HEK293 (cell line): ENCODE results near the gene GC.

ENCODE experiments used
- CTCF ChIA-PET: fragments of 350-600 bp; formaldehyde crosslinking; extraction: SDS; loops from one replicate; lab custom pipeline; 2021; ENCODE audit warnings: antibody characterized with exemption; lab: Yijun Ruan, JAX
- POLR2A ChIA-PET: fragments of 300-600 bp; formaldehyde crosslinking; extraction: SDS; loops from one replicate; lab custom pipeline; 2020; ENCODE audit warnings: antibody characterized with exemption, inconsistent platforms; lab: Yijun Ruan, JAX
- H3K27ac ChIP-seq: fragments of 200-500 bp; sonication (Bioruptor generic); 2 replicates; pipeline ENCODE4 v1.5.1; 2014; ENCODE audit warnings: low read depth, low read length, control low read depth, inconsistent platforms; ENCODE audit errors: extremely low read depth
- H3K36me3 ChIP-seq, 2 experiments: fragments of 200-500 bp in 1 of 2; sonication (Bioruptor generic) in 1 of 2; 1 replicate in 1 of 2; 2 replicates in 1 of 2; pipeline ENCODE4 v1.5.1; 2014 to 2017; ENCODE audit warnings: inconsistent platforms in 2 of 2, low read length in 2 of 2; ENCODE audit not compliant: control insufficient read depth in 2 of 2, insufficient read depth in 1 of 2
- H3K4me1 ChIP-seq: fragments of 200-500 bp; sonication (Bioruptor generic); 2 replicates; pipeline ENCODE4 v1.5.1; 2014; ENCODE audit warnings: mild to moderate bottlenecking, low read length, inconsistent platforms; ENCODE audit not compliant: control insufficient read depth, insufficient read depth
- H3K4me3 ChIP-seq: 2 replicates; pipeline ENCODE4 v1.5.1; 2011; ENCODE audit warnings: low read depth, mild to moderate bottlenecking, control low read depth, low read length, moderate library complexity
- H3K9me3 ChIP-seq: fragments of 200-500 bp; sonication (Bioruptor generic); 2 replicates; pipeline ENCODE4 v1.5.1; 2014; ENCODE audit warnings: low read depth, low read length, inconsistent platforms; ENCODE audit not compliant: control insufficient read depth, insufficient read depth
- BCL11B ChIP-seq: fragments of 450-650 bp; formaldehyde crosslinking; IDR thresholded peaks from 2 replicates; pipeline ENCODE4 v1.5.1; 2016; ENCODE audit warnings: low read depth, missing biosample characterization, missing genetic modification characterization
- FEZF1 ChIP-seq: fragments of 450-650 bp; formaldehyde crosslinking; IDR thresholded peaks from 2 replicates; pipeline ENCODE4 v1.5.1; 2016; ENCODE audit warnings: missing biosample characterization, missing genetic modification characterization
- GLIS1 ChIP-seq: fragments of 450-650 bp; formaldehyde crosslinking; IDR thresholded peaks from 2 replicates; pipeline ENCODE4 v1.5.1; 2016; ENCODE audit warnings: missing biosample characterization, missing genetic modification characterization
- KLF8 ChIP-seq: fragments of 450-650 bp; formaldehyde crosslinking; IDR thresholded peaks from 2 replicates; pipeline ENCODE4 v1.5.1; 2016; ENCODE audit warnings: missing biosample characterization, missing genetic modification characterization
- MEIS1 ChIP-seq: sonication (generic); formaldehyde crosslinking; IDR thresholded peaks from 2 replicates; pipeline ENCODE4 v1.8.1; 2022; ENCODE audit warnings: missing genetic modification reagents, mild to moderate bottlenecking, borderline replicate concordance
- MZF1 ChIP-seq: fragments of 450-650 bp; formaldehyde crosslinking; IDR thresholded peaks from 2 replicates; pipeline ENCODE4 v1.5.1; 2017; ENCODE audit warnings: missing biosample characterization, missing genetic modification characterization, borderline replicate concordance
- SALL2 ChIP-seq: fragments of 450-650 bp; formaldehyde crosslinking; IDR thresholded peaks from 2 replicates; pipeline ENCODE4 v1.5.0; 2017; ENCODE audit warnings: missing biosample characterization, mild to moderate bottlenecking, missing genetic modification characterization, borderline replicate concordance
- SCRT2 ChIP-seq: fragments of 450-650 bp; formaldehyde crosslinking; IDR thresholded peaks from 2 replicates; pipeline ENCODE4 v1.5.1; 2016; ENCODE audit warnings: missing biosample characterization, missing genetic modification characterization
- SETDB1 ChIP-seq: IDR thresholded peaks from one replicate; pipeline ENCODE4 v1.6.1; 2017; ENCODE audit warnings: mild to moderate bottlenecking, low read length, moderate library complexity, mixed read lengths; ENCODE audit not compliant: insufficient read length
- ZFP41 ChIP-seq: fragments of 450-650 bp; formaldehyde crosslinking; IDR thresholded peaks from 2 replicates; pipeline ENCODE4 v1.5.1; 2016; ENCODE audit warnings: missing biosample characterization, missing genetic modification characterization, borderline replicate concordance
- ZFP69B ChIP-seq: fragments of 450-650 bp; formaldehyde crosslinking; IDR thresholded peaks from 2 replicates; pipeline ENCODE4 v1.5.1; 2016; ENCODE audit warnings: missing biosample characterization, missing genetic modification characterization
- ZNF112 ChIP-seq: fragments of 450-650 bp; formaldehyde crosslinking; IDR thresholded peaks from 2 replicates; pipeline ENCODE4 v1.5.0; 2017; ENCODE audit warnings: missing biosample characterization, missing genetic modification characterization
- ZNF138 ChIP-seq: fragments of 450-650 bp; formaldehyde crosslinking; IDR thresholded peaks from 2 replicates; pipeline ENCODE4 v1.5.1; 2016; ENCODE audit warnings: missing biosample characterization, missing genetic modification characterization, borderline replicate concordance
- ZNF16 ChIP-seq: fragments of 450-650 bp; formaldehyde crosslinking; IDR thresholded peaks from 2 replicates; pipeline ENCODE4 v1.5.1; 2016; ENCODE audit warnings: low read depth, missing biosample characterization, missing genetic modification characterization
- ZNF223 ChIP-seq: fragments of 450-650 bp; formaldehyde crosslinking; IDR thresholded peaks from 2 replicates; pipeline ENCODE4 v1.5.1; 2016; ENCODE audit warnings: missing biosample characterization, missing genetic modification characterization
- ZNF311 ChIP-seq: fragments of 450-650 bp; formaldehyde crosslinking; IDR thresholded peaks from 2 replicates; pipeline ENCODE4 v1.5.1; 2017; ENCODE audit warnings: missing biosample characterization, missing genetic modification characterization, borderline replicate concordance
- ZNF324 ChIP-seq: fragments of 450-650 bp; formaldehyde crosslinking; IDR thresholded peaks from 2 replicates; pipeline ENCODE4 v1.5.1; 2016; ENCODE audit warnings: missing biosample characterization, missing genetic modification characterization
- ZNF433 ChIP-seq: fragments of 450-650 bp; formaldehyde crosslinking; IDR thresholded peaks from 2 replicates; pipeline ENCODE4 v1.5.1; 2016; ENCODE audit warnings: missing biosample characterization, missing genetic modification characterization, low read depth
- ZNF473 ChIP-seq: fragments of 450-650 bp; formaldehyde crosslinking; IDR thresholded peaks from 2 replicates; pipeline ENCODE4 v1.5.1; 2017; ENCODE audit warnings: missing biosample characterization, missing genetic modification characterization
- ZNF510 ChIP-seq: fragments of 450-650 bp; formaldehyde crosslinking; IDR thresholded peaks from 2 replicates; pipeline ENCODE4 v1.5.1; 2018; ENCODE audit warnings: mild to moderate bottlenecking, missing genetic modification characterization, missing biosample characterization; ENCODE audit not compliant: insufficient replicate concordance
- ZNF544 ChIP-seq: fragments of 450-650 bp; formaldehyde crosslinking; IDR thresholded peaks from 2 replicates; pipeline ENCODE4 v1.5.0; 2017; ENCODE audit warnings: missing biosample characterization, missing genetic modification characterization
- ZNF747 ChIP-seq: fragments of 450-650 bp; formaldehyde crosslinking; IDR thresholded peaks from 2 replicates; pipeline ENCODE4 v1.5.1; 2016; ENCODE audit warnings: missing biosample characterization, missing genetic modification characterization
- ZNF830 ChIP-seq: fragments of 450-650 bp; IDR thresholded peaks from 2 replicates; pipeline ENCODE4 v1.5.0; 2018; ENCODE audit warnings: missing biosample characterization, missing genetic modification characterization, low read depth, mild to moderate bottlenecking, moderate library complexity
- ZNF843 ChIP-seq: fragments of 450-650 bp; formaldehyde crosslinking; IDR thresholded peaks from 2 replicates; pipeline ENCODE4 v1.5.1; 2016; ENCODE audit warnings: missing biosample characterization, missing genetic modification characterization
- TF ChIP-seq, protein P1 (sequence below): fragments of 450-650 bp; formaldehyde crosslinking; optimal IDR thresholded peaks from 2 replicates; pipeline ENCODE3; 2016; ENCODE audit warnings: missing biosample characterization, mild to moderate bottlenecking, missing genetic modification characterization
- TF ChIP-seq, protein P2 (sequence below): fragments of 450-650 bp; formaldehyde crosslinking; IDR thresholded peaks from 2 replicates; pipeline ENCODE4 v1.5.1; 2016; ENCODE audit warnings: missing biosample characterization, missing genetic modification characterization
- TF ChIP-seq, protein P3 (sequence below): IDR thresholded peaks from 2 replicates; pipeline ENCODE4 v1.6.1; 2011; ENCODE audit warnings: mild to moderate bottlenecking, low read depth, low read length, borderline replicate concordance

The GC gene

DNA sequence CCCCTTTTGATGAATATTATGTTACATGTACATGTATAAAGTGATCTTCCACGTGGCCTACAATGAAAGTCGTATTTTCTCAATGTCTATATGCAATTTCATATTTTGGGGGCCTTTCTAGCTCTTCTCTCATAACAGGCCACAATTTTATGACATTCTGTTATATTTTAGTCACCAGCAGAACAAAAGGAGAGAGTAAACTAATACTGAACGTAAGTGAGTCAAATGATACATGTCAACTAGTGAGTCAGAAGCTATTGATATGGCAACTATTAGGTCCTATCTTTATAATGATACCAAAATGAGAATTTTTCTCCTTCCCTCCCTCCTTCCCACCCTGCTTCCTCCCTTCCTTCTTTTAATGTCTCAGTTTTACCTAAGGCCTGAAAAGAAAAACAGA, 14.4 kb downstream of the GC start:
- no peaks in the 10 kb centered on the region for H3K4me1 ChIP-seq
- ChIA-PET POLR2A (no interaction called here), CTCF (interaction anchor here (0.6 kb wide), 1 partner anchor 101 kb away, joined by 3 read pairs; no protein-coding TSS in a partner anchor)
- TF ChIP-seq MZF1 (no peak), ZNF473 (tag by site-specific recombination) (no peak), ZNF747 (tag by site-specific recombination) (no peak), ZNF223 (tag by site-specific recombination) (no peak), KLF8 (tag by site-specific recombination) (no peak), ZNF510 (tag by site-specific recombination) (no peak), ZFP41 (tag by site-specific recombination) (no peak)
- TF ChIP-seq, protein P1, sequence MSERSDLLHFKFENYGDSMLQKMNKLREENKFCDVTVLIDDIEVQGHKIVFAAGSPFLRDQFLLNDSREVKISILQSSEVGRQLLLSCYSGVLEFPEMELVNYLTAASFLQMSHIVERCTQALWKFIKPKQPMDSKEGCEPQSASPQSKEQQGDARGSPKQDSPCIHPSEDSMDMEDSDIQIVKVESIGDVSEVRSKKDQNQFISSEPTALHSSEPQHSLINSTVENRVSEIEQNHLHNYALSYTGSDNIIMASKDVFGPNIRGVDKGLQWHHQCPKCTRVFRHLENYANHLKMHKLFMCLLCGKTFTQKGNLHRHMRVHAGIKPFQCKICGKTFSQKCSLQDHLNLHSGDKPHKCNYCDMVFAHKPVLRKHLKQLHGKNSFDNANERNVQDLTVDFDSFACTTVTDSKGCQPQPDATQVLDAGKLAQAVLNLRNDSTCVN, result no peak
- H3K27ac ChIP-seq, result no peak overlapping the region
- no peak overlapping the region for H3K4me3 ChIP-seq
- no peaks in the 10 kb centered on the region for H3K9me3 ChIP-seq
- no peaks in the 10 kb centered on the region for H3K36me3 ChIP-seq

DNA sequence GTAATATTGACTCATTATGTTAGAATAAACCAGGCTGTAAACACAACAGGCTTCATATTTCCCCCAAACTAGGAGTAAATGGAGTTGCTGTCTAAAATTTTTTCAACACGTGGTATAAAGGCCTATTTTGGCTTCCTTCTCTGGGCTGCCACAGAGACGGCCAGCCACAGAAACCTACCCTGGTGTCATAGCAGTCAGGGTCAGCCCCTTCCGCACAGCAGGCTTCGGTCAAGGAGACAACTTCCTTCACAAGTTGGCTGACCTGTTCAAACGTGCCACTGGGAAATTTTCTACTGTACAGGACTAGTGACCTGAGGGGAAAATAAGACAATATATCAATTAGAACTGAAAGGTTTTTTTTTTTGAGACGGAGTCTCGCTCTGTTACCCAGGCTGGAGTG, 15.8 kb downstream of the GC start:
- ChIA-PET POLR2A (no interaction called here), CTCF (no interaction called here)
- no peaks in the 10 kb centered on the region for H3K9me3 ChIP-seq
- no peak overlapping the region for H3K27ac ChIP-seq
- no peaks in the 10 kb centered on the region for H3K36me3 ChIP-seq
- TF ChIP-seq FEZF1 (tag by site-specific recombination) (no peak), ZNF830 (tag by site-specific recombination) (no peak), MEIS1 (CRISPR knock-in tag) (no peak), ZNF311 (tag by site-specific recombination) (no peak), ZNF544 (tag by site-specific recombination) (no peak), ZNF112 (tag by site-specific recombination) (no peak), ZNF473 (tag by site-specific recombination) (no peak), SCRT2 (tag by site-specific recombination) (no peak), ZNF843 (tag by site-specific recombination) (no peak), ZNF433 (tag by site-specific recombination) (no peak), BCL11B (tag by site-specific recombination) (no peak), GLIS1 (tag by site-specific recombination) (no peak), SETDB1 (no peak), ZNF324 (no peak), ZFP69B (no peak), SALL2 (tag by site-specific recombination) (no peak), ZNF16 (tag by site-specific recombination) (no peak), ZNF138 (tag by site-specific recombination) (no peak)
- TF ChIP-seq, protein P2, sequence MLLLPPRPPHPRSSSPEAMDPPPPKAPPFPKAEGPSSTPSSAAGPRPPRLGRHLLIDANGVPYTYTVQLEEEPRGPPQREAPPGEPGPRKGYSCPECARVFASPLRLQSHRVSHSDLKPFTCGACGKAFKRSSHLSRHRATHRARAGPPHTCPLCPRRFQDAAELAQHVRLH (tag by site-specific recombination), result no peak
- TF ChIP-seq, protein P3, sequence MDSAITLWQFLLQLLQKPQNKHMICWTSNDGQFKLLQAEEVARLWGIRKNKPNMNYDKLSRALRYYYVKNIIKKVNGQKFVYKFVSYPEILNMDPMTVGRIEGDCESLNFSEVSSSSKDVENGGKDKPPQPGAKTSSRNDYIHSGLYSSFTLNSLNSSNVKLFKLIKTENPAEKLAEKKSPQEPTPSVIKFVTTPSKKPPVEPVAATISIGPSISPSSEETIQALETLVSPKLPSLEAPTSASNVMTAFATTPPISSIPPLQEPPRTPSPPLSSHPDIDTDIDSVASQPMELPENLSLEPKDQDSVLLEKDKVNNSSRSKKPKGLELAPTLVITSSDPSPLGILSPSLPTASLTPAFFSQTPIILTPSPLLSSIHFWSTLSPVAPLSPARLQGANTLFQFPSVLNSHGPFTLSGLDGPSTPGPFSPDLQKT, result no peak
- H3K4me3 ChIP-seq, result no peak overlapping the region
- H3K4me1 ChIP-seq, result no peaks in the 10 kb centered on the region
